ENCODE measurements around the gene TWIST2.

The TWIST2 gene

DNA sequence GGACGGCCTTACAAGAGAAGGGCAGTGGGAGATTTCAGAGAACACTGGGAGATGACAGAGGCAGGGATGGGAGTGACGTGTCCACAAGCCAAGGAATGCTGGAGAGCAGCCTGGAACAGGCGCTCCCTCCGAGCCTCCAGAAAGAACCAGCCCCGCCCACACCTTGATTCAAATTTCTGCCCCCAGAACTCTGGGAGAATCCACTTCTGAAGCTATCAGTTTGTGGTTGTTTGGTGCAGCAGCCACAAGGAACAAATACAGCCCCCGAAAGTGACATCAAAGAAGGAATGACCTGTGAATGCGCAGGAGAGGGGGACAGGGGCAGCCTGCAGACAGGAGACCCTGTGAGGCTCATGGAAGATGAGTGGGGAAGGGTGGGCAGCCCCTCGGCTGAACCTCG, 67.3 kb downstream of the TWIST2 start:
- no peaks in the 10 kb centered on the region for H4K20me1 ChIP-seq (ENCODE audit: insufficient read depth, low read length)
- DNase-seq, result no peak
- no peaks in the 10 kb centered on the region for H3K79me2 ChIP-seq (ENCODE audit: low read length)
- H3K27me3 ChIP-seq (replicated peaks; ENCODE audit: insufficient read depth, low read length), result peaks cover 32% of the 10 kb centered on the region
- no peak overlapping the region for H2AFZ ChIP-seq (ENCODE audit: low read length)
- H3K4me1 ChIP-seq (ENCODE audit: low read length), result no peaks in the 10 kb centered on the region
- TF ChIP-seq CTCF (IDR thresholded peaks at IDR 0.05; ENCODE audit: low read length) (no peak), EZH2 (optimal IDR thresholded peaks at IDR 0.05; ENCODE audit: low read depth, low read length) (no peak), EZH2phosphoT487 (IDR thresholded peaks at IDR 0.05; ENCODE audit: low read length) (no peak)
- H3K4me2 ChIP-seq (ENCODE audit: low read depth, low read length), result no peak overlapping the region
- no peaks in the 10 kb centered on the region for H3K9me2 ChIP-seq (replicated peaks; ENCODE audit: insufficient read depth, low read length)
- no peaks in the 10 kb centered on the region for H3F3A ChIP-seq (ENCODE audit: insufficient read depth, low read length)
- no peak overlapping the region for H3K27ac ChIP-seq (ENCODE audit: low read length)
- no peaks in the 10 kb centered on the region for H3K9me3 ChIP-seq (replicated peaks; ENCODE audit: insufficient read depth, low read length)
- no peaks in the 10 kb centered on the region for H3K36me3 ChIP-seq (replicated peaks; ENCODE audit: insufficient read depth, low read length)
- H3K9ac ChIP-seq (ENCODE audit: low read length), result no peak overlapping the region
- H3K4me3 ChIP-seq (ENCODE audit: low read length), result no peak overlapping the region

- DNase-seq, result no peak
- no peaks in the 10 kb centered on the region for H3K4me1 ChIP-seq (ENCODE audit: low read length)
- H2AFZ ChIP-seq (ENCODE audit: low read length), result no peak overlapping the region
- TF ChIP-seq CTCF (IDR thresholded peaks at IDR 0.05; ENCODE audit: low read length) (no peak), EZH2 (optimal IDR thresholded peaks at IDR 0.05; ENCODE audit: low read depth, low read length) (no peak), EZH2phosphoT487 (IDR thresholded peaks at IDR 0.05; ENCODE audit: low read length) (no peak)
- peak overlapping the region; percentile 20; the same call in 1 of the 2 replicates for H3K4me3 ChIP-seq (ENCODE audit: low read length)
- H3K4me2 ChIP-seq (ENCODE audit: low read depth, low read length), result peak overlapping the region; percentile 29; the same call in 1 of the 2 replicates
- no peak overlapping the region for H3K27ac ChIP-seq (ENCODE audit: low read length)
- H3K9me3 ChIP-seq (replicated peaks; ENCODE audit: insufficient read depth, low read length), result no peaks in the 10 kb centered on the region
- no peaks in the 10 kb centered on the region for H3K36me3 ChIP-seq (replicated peaks; ENCODE audit: insufficient read depth, low read length)
- no peaks in the 10 kb centered on the region for H3K79me2 ChIP-seq (ENCODE audit: low read length)
- H3F3A ChIP-seq (ENCODE audit: insufficient read depth, low read length), result no peaks in the 10 kb centered on the region
- peaks cover 32% of the 10 kb centered on the region for H3K27me3 ChIP-seq (replicated peaks; ENCODE audit: insufficient read depth, low read length)
- H4K20me1 ChIP-seq (ENCODE audit: insufficient read depth, low read length), result no peaks in the 10 kb centered on the region
- no peaks in the 10 kb centered on the region for H3K9me2 ChIP-seq (replicated peaks; ENCODE audit: insufficient read depth, low read length)
- H3K9ac ChIP-seq (ENCODE audit: low read length), result no peak overlapping the region
These were observed 67.7 kb downstream of the TWIST2 start for GRCh38 chr2:238915596-238915995.

DNA sequence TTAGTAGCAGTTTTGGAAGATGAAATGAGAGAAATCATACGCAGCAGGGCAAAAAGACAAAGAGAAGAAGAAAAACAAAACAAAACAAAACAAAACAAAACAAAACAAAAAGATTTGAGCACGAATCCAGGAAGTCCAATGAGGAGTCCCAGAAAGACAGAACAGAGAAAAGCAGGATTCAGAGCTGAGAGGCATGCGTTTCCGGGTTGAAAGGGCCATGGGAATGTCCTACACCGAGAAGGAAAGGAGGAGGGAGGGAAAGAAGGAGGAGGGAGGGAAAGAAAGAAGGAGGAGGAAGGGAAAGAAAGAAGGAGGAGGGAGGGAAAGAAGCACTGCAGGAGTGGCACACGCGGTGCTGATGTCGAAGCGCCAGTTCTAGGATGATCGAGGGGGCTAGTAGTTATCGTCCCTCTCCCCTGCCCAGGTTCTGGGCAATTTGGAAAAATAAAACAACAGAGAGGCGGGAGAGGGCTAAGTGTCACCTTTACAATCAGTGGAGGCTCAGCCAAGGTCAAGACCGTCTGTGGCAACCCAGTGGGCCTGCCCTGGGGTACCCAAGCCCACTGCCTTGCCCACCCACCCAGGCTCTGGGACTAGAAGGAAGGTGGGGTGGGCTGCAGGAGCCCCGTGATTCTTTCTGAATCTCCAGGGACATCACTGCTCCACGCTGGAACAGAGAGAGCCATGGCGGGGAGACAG, 68.4 kb downstream of the TWIST2 start:
- H3K36me3 ChIP-seq (replicated peaks; ENCODE audit: insufficient read depth, low read length), result no peaks in the 10 kb centered on the region
- DNase-seq, result no peak
- H3K27ac ChIP-seq (ENCODE audit: low read length), result no peak overlapping the region
- no peaks in the 10 kb centered on the region for H3K79me2 ChIP-seq (ENCODE audit: low read length)
- H3K4me2 ChIP-seq (ENCODE audit: low read depth, low read length), result peak overlapping the region; percentile 29; the same call in 1 of the 2 replicates
- no peaks in the 10 kb centered on the region for H3K4me1 ChIP-seq (ENCODE audit: low read length)
- no peaks in the 10 kb centered on the region for H4K20me1 ChIP-seq (ENCODE audit: insufficient read depth, low read length)
- H2AFZ ChIP-seq (ENCODE audit: low read length), result no peak overlapping the region
- H3K9me2 ChIP-seq (replicated peaks; ENCODE audit: insufficient read depth, low read length), result no peaks in the 10 kb centered on the region
- peaks cover 32% of the 10 kb centered on the region for H3K27me3 ChIP-seq (replicated peaks; ENCODE audit: insufficient read depth, low read length)
- no peaks in the 10 kb centered on the region for H3F3A ChIP-seq (ENCODE audit: insufficient read depth, low read length)
- no peaks in the 10 kb centered on the region for H3K9me3 ChIP-seq (replicated peaks; ENCODE audit: insufficient read depth, low read length)
- no peak overlapping the region for H3K9ac ChIP-seq (ENCODE audit: low read length)
- H3K4me3 ChIP-seq (ENCODE audit: low read length), result peak overlapping the region; percentile 20; the same call in 1 of the 2 replicates
- no peak for TF ChIP-seq EZH2 (optimal IDR thresholded peaks at IDR 0.05; ENCODE audit: low read depth, low read length)
- no peak for TF ChIP-seq EZH2phosphoT487 (IDR thresholded peaks at IDR 0.05; ENCODE audit: low read length)
- no peak for TF ChIP-seq CTCF (IDR thresholded peaks at IDR 0.05; ENCODE audit: low read length)
